Heart left ventricle (tissue), 16 donors: ENCODE data around the gene DAAM1. TPM values are rescaled to one million over a fixed set of nuclear protein-coding genes. Genes with fewer than 3 reads are reported as not detected.

Experiments
- ATAC-seq, 4 donors: fragments of 200-7000 bp; cut with Tn5 transposase; one replicate each; pipeline ENCODE4 v1.9.1; 2020 to 2022; ENCODE audit warnings: moderate library complexity in 4 of 4, mild to moderate bottlenecking in 3 of 4, moderate number of reproducible peaks in 1 of 4
- DNase-seq, 5 donors: peaks; one replicate each; pipeline ENCODE4 v3.0.0-alpha.2; 2020
- H3K27ac ChIP-seq, 12 donors: fragments of 200-600 bp; sonication (generic) in 4 of 12; one replicate each; pipeline versions ENCODE4 v1.5.0 to v1.8.0; 2016 to 2022; ENCODE audit warnings: mild to moderate bottlenecking in 2 of 12
- H3K27me3 ChIP-seq, 9 donors: fragments of 200-600 bp; sonication (generic) in 2 of 9; one replicate each; pipeline versions ENCODE4 v1.5.1 to v1.8.0; 2016 to 2022; ENCODE audit warnings: mild to moderate bottlenecking in 3 of 9
- H3K36me3 ChIP-seq, 9 donors: fragments of 200-600 bp; sonication (generic) in 2 of 9; one replicate each; pipeline versions ENCODE4 v1.5.0 to v1.8.0; 2018 to 2022; ENCODE audit warnings: mild to moderate bottlenecking in 2 of 9
- H3K4me1 ChIP-seq, 12 donors: fragments of 200-600 bp; sonication (generic) in 4 of 12; one replicate each; pipeline versions ENCODE4 v1.5.0 to v1.8.0; 2016 to 2022; ENCODE audit warnings: mild to moderate bottlenecking in 3 of 12
- H3K4me3 ChIP-seq, 12 donors: fragments of 200-600 bp; sonication (generic) in 4 of 12; one replicate each; pipeline versions ENCODE4 v1.5.0 to v1.8.0; 2017 to 2022; ENCODE audit warnings: mild to moderate bottlenecking in 9 of 12, moderate library complexity in 4 of 12
- H3K9me3 ChIP-seq, 12 donors: fragments of 200-600 bp; sonication (generic) in 4 of 12; one replicate each; pipeline versions ENCODE4 v1.5.0 to v1.8.0; 2016 to 2022; ENCODE audit warnings: mild to moderate bottlenecking in 1 of 12
- POLR2A ChIP-seq, 2 donors: fragments of 450-650 bp; IDR thresholded peaks; one replicate each; pipeline ENCODE4 v1.6.1; 2017; ENCODE audit warnings: antibody characterized with exemption in 2 of 2, mild to moderate bottlenecking in 2 of 2, moderate library complexity in 2 of 2
- WGBS, 4 donors: extraction: QIAGEN DNeasy Blood & Tissue Kit in 2 of 4; methylation state at CpG; one replicate each; pipeline versions ENCODE4 v1.1.5 to v1.1.7; 2013 to 2018; 5-methylcytosine and 5-hydroxymethylcytosine counted together
- intact Hi-C, 10 donors: fragments of 100-400 bp; cut with DNase I; formaldehyde crosslinking; loops; one replicate each; pipeline versions ENCODE4 v1.11.1 to v1.14.2; 2022
- polyA plus RNA-seq, 2 donors: library from polyadenylated mRNA; stranded (reverse); fragments of 200-250 nt; gene quantifications; one replicate each; pipeline ENCODE4 v1.2.3, GENCODE V29; 2013
- total RNA-seq, 9 donors: library from RNA; depleted of rRNA in 2 of 9; stranded (reverse); fragments of >200 nt in 2 of 9; fragmentation: NEBNext Ultra II Directional in 3 of 9; extraction: Animal tissue kit (Norgen Biotek cat#: 25700) in 3 of 9; gene quantifications; one replicate each; pipeline versions ENCODE4 v1.1.0 to v1.2.4, GENCODE V29; 2016 to 2023
- TF ChIP-seq, protein P1 (sequence below), 12 donors: fragments of 200-600 bp; sonication (generic) in 4 of 12; IDR thresholded peaks; one replicate each; pipeline versions ENCODE4 v1.5.0 to v1.8.0; 2018 to 2022; ENCODE audit warnings: antibody characterized with exemption in 12 of 12, mild to moderate bottlenecking in 5 of 12
- donor health status: ischemic (EF 13 %, LVEDD 7.1; RV severe dilation, severe dysfunction).
- donor health status: healthy with polysubstance abuse.
- donor health status: DM: no; HTN: yes; CAD: no.
- donor health status: DM: no; HTN: no; CAD: no.
- donor health status: ischemic (EF 25% LVEDD 6.9; RV normal size, moderate dysfunction).
- donor health status: ischemic (EF 25% LVEDD 5.7; RV mildly dilated, moderate dysfunction).
- donor health status: healthy.
- donor health status: DM: yes; HTN: yes; CAD: no.
- donor health status: ischemic (EF 35%, LVEDD 5.7; RV mildly dilated, moderate dysfunction).
- donor health status: nonischemic (EF 11% LVEDD 7.7; RV severe dilation, severe dysfunction).
- donor health status: DM: yes; HTN: yes; CAD: no.
- donor health status: PGD.
- donor health status: ischemic (EF 29% LVEDD 5.4; RV normal size, mild dysfunction).
- donor health status: nonischemic (EF 23%, LVEDD 6.1; RV moderate dilation, normal function).

DAAM1 gene
- total and polyA plus RNA-seq, 11 donors: 18.2 to 92.6 (median 67.2) TPM

- H3K4me1 ChIP-seq: peaks cover 2 to 86% (median 47%) of the 10 kb centered on the region in 12 donors
Observed at GRCh38 chr14:59295951-59296350, 107.5 kb downstream of the DAAM1 start.

DNA sequence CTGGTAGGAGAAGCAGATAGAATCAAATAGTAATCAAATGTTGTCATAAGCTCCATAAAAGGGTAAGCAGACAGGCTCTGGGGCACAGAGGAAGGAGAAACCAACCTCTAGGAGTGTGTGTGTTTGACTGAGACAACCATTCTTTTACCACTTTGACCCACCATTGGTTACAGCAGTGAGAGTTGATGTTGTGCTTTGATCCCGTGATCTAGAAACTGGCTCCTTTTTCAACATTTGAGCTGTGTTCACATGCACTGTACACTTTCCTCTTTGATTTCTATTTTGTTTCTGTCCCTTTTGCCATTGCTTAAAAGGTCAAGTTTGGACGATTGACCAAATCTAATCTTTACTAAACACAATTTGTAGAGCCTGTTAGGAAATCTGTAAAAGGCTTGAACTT lies 108.0 kb downstream of the DAAM1 start:
- no peak for DNase-seq
- no peak for ATAC-seq
- H3K27ac ChIP-seq: peak overlapping the region in 7 of 12 donors; percentile 9 to 78 (median 60)
- no peaks in the 10 kb centered on the region for H3K9me3 ChIP-seq
- H3K4me3 ChIP-seq: no peak overlapping the region
- H3K27me3 ChIP-seq: no peaks in the 10 kb centered on the region
- no peak for TF ChIP-seq POLR2A (IDR thresholded peaks at IDR 0.05)
- TF ChIP-seq, protein P1, sequence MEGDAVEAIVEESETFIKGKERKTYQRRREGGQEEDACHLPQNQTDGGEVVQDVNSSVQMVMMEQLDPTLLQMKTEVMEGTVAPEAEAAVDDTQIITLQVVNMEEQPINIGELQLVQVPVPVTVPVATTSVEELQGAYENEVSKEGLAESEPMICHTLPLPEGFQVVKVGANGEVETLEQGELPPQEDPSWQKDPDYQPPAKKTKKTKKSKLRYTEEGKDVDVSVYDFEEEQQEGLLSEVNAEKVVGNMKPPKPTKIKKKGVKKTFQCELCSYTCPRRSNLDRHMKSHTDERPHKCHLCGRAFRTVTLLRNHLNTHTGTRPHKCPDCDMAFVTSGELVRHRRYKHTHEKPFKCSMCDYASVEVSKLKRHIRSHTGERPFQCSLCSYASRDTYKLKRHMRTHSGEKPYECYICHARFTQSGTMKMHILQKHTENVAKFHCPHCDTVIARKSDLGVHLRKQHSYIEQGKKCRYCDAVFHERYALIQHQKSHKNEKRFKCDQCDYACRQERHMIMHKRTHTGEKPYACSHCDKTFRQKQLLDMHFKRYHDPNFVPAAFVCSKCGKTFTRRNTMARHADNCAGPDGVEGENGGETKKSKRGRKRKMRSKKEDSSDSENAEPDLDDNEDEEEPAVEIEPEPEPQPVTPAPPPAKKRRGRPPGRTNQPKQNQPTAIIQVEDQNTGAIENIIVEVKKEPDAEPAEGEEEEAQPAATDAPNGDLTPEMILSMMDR (IDR thresholded peaks at IDR 0.05): no peak
- peaks cover 2 to 91% (median 52%) of the 10 kb centered on the region in 12 donors for H3K4me1 ChIP-seq
- intact Hi-C loops: loop anchor here in 1 of 10 donors (5.0 kb wide), 1 partner anchor 34 kb away; no protein-coding TSS in a partner anchor
- peaks cover 0 to 18% (median 12%) of the 10 kb centered on the region in 9 donors for H3K36me3 ChIP-seq
- WGBS, 4 donors: 63 to 84% (median 79%) methylated on average over 2 of the region's 2 CpGs

More at GRCh38 chr14:59295951-59296350, 107.5 kb downstream of the DAAM1 start:
- Histone ChIP-seq H3K9me3 (no peaks in the 10 kb centered on the region), H3K36me3 (peaks cover 0 to 24% (median 18%) of the 10 kb centered on the region in 9 donors), H3K27me3 (no peaks in the 10 kb centered on the region), H3K4me3 (no peak overlapping the region), H3K27ac (peak overlapping the region in 8 of 12 donors; percentile 9 to 78 (median 57))
- no peak for DNase-seq
- intact Hi-C loops: loop anchor here in 1 of 10 donors (5.0 kb wide), 1 partner anchor 34 kb away; no protein-coding TSS in a partner anchor
- TF ChIP-seq, protein P1 (IDR thresholded peaks at IDR 0.05): no peak
- TF ChIP-seq POLR2A (IDR thresholded peaks at IDR 0.05): no peak
- no peak for ATAC-seq

DNA sequence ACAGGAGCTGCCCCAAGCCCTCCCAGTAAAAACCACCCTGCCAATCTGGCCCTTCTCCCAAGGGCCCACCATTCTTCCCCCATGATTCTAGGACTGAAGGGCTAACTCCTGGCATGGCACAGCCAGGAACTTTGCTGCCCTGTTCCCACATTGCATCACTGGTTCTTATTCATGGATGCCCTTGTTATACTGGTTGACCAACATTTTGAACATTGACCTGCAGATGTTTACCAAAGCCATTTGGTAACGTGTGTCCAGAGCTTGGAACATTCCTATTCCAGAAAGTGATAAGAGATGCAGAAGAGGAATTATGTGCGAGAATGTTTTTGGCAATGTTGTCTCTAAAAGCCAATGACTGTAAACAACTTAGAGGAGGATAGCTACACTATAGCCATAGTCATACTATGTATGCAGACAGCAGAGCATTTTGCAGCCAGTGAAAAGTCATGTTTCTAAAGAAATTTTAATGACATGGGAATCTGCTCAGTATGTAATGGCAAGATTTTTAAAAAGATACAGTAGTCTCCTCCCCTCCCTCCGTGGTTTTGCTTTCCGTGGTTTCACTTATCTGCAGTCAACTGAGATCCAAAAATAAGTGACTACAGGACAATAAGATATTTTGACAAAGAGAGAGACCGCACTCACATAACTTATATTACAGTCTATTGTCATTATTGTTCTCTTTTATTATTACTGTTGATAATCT lies 108.8 kb downstream of the DAAM1 start:
- ATAC-seq (no peak), DNase-seq (no peak)
- peak overlapping the region in 4 of 12 donors; percentile 54 to 78 (median 66) for H3K27ac ChIP-seq
- intact Hi-C loops: loop anchor here in 1 of 10 donors (5.0 kb wide), 1 partner anchor 35 kb away; no protein-coding TSS in a partner anchor
- H3K36me3 ChIP-seq: peaks cover 0 to 11% (median 5%) of the 10 kb centered on the region in 9 donors
- 31 to 36% (median 34%) methylated on average over 5 of the region's 5 CpGs for WGBS, 4 donors
- no peak overlapping the region for H3K4me3 ChIP-seq
- H3K4me1 ChIP-seq: peaks cover 2 to 95% (median 58%) of the 10 kb centered on the region in 12 donors
- no peaks in the 10 kb centered on the region for H3K9me3 ChIP-seq
- H3K27me3 ChIP-seq: no peaks in the 10 kb centered on the region
- TF ChIP-seq, protein P1 (IDR thresholded peaks at IDR 0.05): no peak
- TF ChIP-seq POLR2A (IDR thresholded peaks at IDR 0.05): no peak

DNA sequence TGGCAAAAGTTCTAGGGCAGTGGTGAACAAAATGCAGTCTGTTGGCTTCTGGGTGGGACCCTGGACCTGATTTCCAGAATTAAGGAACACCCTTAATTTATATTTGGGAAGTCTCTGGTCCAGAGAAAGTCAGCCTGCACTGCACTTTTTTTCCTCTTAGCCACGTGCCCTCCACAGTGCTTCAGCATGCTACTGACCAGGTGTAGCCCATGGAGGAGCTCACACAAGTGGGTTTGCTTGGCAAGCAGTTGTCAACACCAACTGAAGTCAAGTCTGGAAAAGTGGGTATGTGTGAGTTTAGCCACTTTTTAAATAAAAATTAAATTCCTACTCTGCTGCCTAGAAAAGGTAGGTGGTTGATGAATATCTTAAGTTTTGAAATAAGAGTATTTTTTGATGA lies 111.3 kb downstream of the DAAM1 start:
- Histone ChIP-seq H3K4me3 (no peak overlapping the region), H3K27me3 (no peaks in the 10 kb centered on the region), H3K27ac (no peak overlapping the region), H3K36me3 (no peaks in the 10 kb centered on the region), H3K9me3 (no peaks in the 10 kb centered on the region), H3K4me1 (peaks cover 2 to 81% (median 44%) of the 10 kb centered on the region in 12 donors)
- 68 to 100% (median 77%) methylated on average over 1 of the region's 1 CpG for WGBS, 4 donors
- ATAC-seq (no peak), DNase-seq (no peak)
- intact Hi-C loops: loop anchor here in 2 of 10 donors (5.0 to 10.0 kb wide), 2 partner anchors 37 to 105 kb away; no protein-coding TSS in a partner anchor
- TF ChIP-seq, protein P1 (IDR thresholded peaks at IDR 0.05): no peak
- no peak for TF ChIP-seq POLR2A (IDR thresholded peaks at IDR 0.05)
